H1 (cell line): Measurements from ENCODE around the gene GNG11. TPM values are rescaled to one million over a fixed set of nuclear protein-coding genes. Genes with fewer than 3 reads are reported as not detected.

Source experiments
- ASH2L ChIP-seq: fragments of 200-600, 300-600 bp; sonication (generic); IDR thresholded peaks from one replicate; pipeline ENCODE4 v1.7.1; 2017; ENCODE audit warnings: low read length
- BACH1 ChIP-seq: IDR thresholded peaks from 2 replicates; pipeline ENCODE4 v1.6.1; 2012; ENCODE audit warnings: low read length, improper control_type of control experiment
- BRCA1 ChIP-seq: IDR thresholded peaks from 2 replicates; pipeline ENCODE4 v1.6.1; 2012; ENCODE audit warnings: low read depth, low read length, improper control_type of control experiment
- CEBPB ChIP-seq: IDR thresholded peaks from 2 replicates; pipeline ENCODE4 v1.6.1; 2012; ENCODE audit warnings: low read depth, low read length
- CHD1 ChIP-seq: IDR thresholded peaks from 2 replicates; pipeline ENCODE4 v1.6.1; 2012; ENCODE audit warnings: low read depth, low read length, improper control_type of control experiment
- EGR1 ChIP-seq: IDR thresholded peaks from 2 replicates; pipeline ENCODE4 v1.6.1; 2011; ENCODE audit warnings: low read depth, low read length, borderline replicate concordance
- EP300 ChIP-seq, 2 experiments: IDR thresholded peaks; 1 replicate in 1 of 2; 2 replicates in 1 of 2; pipeline ENCODE4 v1.6.1; 2011 to 2012; ENCODE audit warnings: low read depth in 2 of 2, low read length in 2 of 2, mild to moderate bottlenecking in 2 of 2, borderline replicate concordance in 1 of 2, inconsistent platforms in 1 of 2, moderate library complexity in 1 of 2
- EZH2 ChIP-seq: fragments of 200-600 bp; sonication (generic); IDR thresholded peaks from 2 replicates; pipeline ENCODE4 v1.7.1; 2012; ENCODE audit warnings: low read depth, mild to moderate bottlenecking, moderate library complexity, low read length, inconsistent platforms; ENCODE audit not compliant: severe bottlenecking
- GTF2F1 ChIP-seq: IDR thresholded peaks from 2 replicates; pipeline ENCODE4 v1.6.1; 2012; ENCODE audit warnings: low read depth, low read length, improper control_type of control experiment, borderline replicate concordance
- JUN ChIP-seq: IDR thresholded peaks from 2 replicates; pipeline ENCODE4 v1.6.1; 2011; ENCODE audit warnings: low read depth, mild to moderate bottlenecking, improper control_type of control experiment, low read length
- JUND ChIP-seq: IDR thresholded peaks from 2 replicates; pipeline ENCODE4 v1.6.1; 2011; ENCODE audit warnings: mild to moderate bottlenecking, improper control_type of control experiment, low read length
- KDM1A ChIP-seq: fragments of 200-600, 300-600 bp; sonication (generic); IDR thresholded peaks from 2 replicates; pipeline ENCODE4 v1.7.1; 2016; ENCODE audit warnings: mild to moderate bottlenecking, low read length, borderline replicate concordance
- KDM4A ChIP-seq: IDR thresholded peaks from one replicate; pipeline ENCODE4 v1.7.1; 2012; ENCODE audit warnings: low read depth, mild to moderate bottlenecking, moderate library complexity, low read length, inconsistent platforms; ENCODE audit not compliant: severe bottlenecking
- MAFK ChIP-seq: IDR thresholded peaks from 2 replicates; pipeline ENCODE4 v1.6.1; 2012; ENCODE audit warnings: low read depth, mild to moderate bottlenecking, improper control_type of control experiment, low read length
- SAP30 ChIP-seq: fragments of 300-600 bp; sonication (generic); IDR thresholded peaks from 2 replicates; pipeline ENCODE4 v1.7.1; 2012; ENCODE audit warnings: low read length, moderate library complexity, mild to moderate bottlenecking, inconsistent platforms; ENCODE audit not compliant: insufficient read depth, insufficient replicate concordance
- SP1 ChIP-seq: IDR thresholded peaks from 2 replicates; pipeline ENCODE4 v1.6.1; 2011; ENCODE audit warnings: low read depth, low read length
- SUZ12 ChIP-seq: fragments of 200-600 bp; sonication (generic); IDR thresholded peaks from 2 replicates; pipeline ENCODE4 v1.6.1; 2012; ENCODE audit warnings: mild to moderate bottlenecking, inconsistent platforms, low read length, moderate library complexity, mixed read lengths
- TBP ChIP-seq: IDR thresholded peaks from 2 replicates; pipeline ENCODE4 v1.6.1; 2011; ENCODE audit warnings: low read depth, low read length, improper control_type of control experiment
- TEAD4 ChIP-seq: IDR thresholded peaks from 2 replicates; pipeline ENCODE4 v1.6.1; 2012; ENCODE audit warnings: low read depth, low read length, inconsistent platforms, mixed read lengths
- polyA plus RNA-seq, 7 experiments: library from polyadenylated mRNA; depleted of rRNA in 3 of 7; stranded (reverse) in 5 of 7; unstranded in 2 of 7; fragments of >200 nt in 5 of 7; fragments of 200-250 nt in 2 of 7; gene quantifications; 1 replicate in 5 of 7; 2 replicates in 1 of 7; 4 replicates in 1 of 7; pipeline versions ENCODE4 v1.2.1 to v1.2.3, GENCODE V29; 2011 to 2013; ENCODE audit warnings: missing spikeins in 2 of 7, mixed read lengths in 2 of 7
- total RNA-seq: library from RNA; stranded (reverse); fragmentation: NEBNext Ultra II Directional; extraction: Animal tissue kit (Norgen Biotek cat#: 25700); gene quantifications from 2 replicates; pipeline ENCODE4 v1.2.1, GENCODE V29; 2021
- TF ChIP-seq, protein P1 (sequence below): IDR thresholded peaks from 2 replicates; pipeline ENCODE4 v1.6.1; 2012; ENCODE audit warnings: inconsistent platforms
- TF ChIP-seq, protein P2 (sequence below), 3 experiments: IDR thresholded peaks; 1 replicate in 2 of 3; 2 replicates in 1 of 3; pipeline versions ENCODE4 v1.5.1 to v1.6.1; 2011; ENCODE audit warnings: low read length in 3 of 3, mild to moderate bottlenecking in 3 of 3, inconsistent platforms in 2 of 3, low read depth in 1 of 3, moderate library complexity in 1 of 3; ENCODE audit not compliant: insufficient read depth in 1 of 3; ENCODE audit errors: control extremely low read depth in 1 of 3

GNG11 gene
- total and polyA plus RNA-seq, 2 of the 8 experiments (the other 6 are each of a cell fraction or from before 2014, with no cell fraction given), result 0.38 to 1.3 TPM

DNA sequence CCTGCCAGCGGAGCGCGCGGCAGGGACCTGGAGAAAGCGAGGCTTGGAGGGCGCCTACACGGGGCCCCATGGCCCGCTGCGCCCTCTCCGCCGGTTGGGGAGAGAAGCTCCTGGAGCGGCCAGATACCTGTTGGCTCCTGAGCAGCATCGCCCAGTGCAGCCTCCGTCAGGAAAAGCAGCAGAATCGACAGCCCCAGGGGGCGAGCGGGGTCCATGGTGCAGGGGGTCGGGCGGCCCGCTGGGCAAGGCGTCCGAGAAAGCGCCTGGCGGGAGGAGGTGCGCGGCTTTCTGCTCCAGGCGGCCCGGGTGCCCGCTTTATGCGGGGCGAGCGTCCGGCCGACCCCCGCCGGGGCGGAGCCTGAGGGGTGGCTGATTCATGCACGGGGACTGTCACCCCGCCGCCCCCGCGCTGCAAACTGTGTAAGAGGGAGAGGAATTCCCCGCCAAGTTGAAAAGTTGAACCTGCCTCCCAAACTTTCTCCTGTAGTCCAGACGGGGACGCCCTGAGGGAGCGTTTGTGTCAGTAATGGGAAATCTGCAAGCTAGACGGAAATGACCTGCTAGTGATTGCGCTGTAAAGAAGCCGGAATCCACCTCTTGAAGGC is 31.0 kb upstream of the GNG11 start, which contains the start of gene TFPI2 (continued):
- TF ChIP-seq EP300 (IDR thresholded peaks at IDR 0.05; ENCODE audit: borderline replicate concordance in 1 of 2, low read depth in 2 of 2, low read length in 2 of 2) (no peak), ASH2L (peak; percentile 80), KDM4A (peak; percentile 95), SUZ12 (0 out of 2 replicates have a peak, but pooled peaks have one; percentile 33), CHD1 (no peak), TBP (no peak), SP1 (0 out of 2 replicates have a peak, but pooled peaks have one; percentile 40), BACH1 (no peak), TEAD4 (no peak), EGR1 (0 out of 2 replicates have a peak, but pooled peaks have one; percentile 64), JUN (no peak), KDM1A (no peak), BRCA1 (no peak), CEBPB (no peak), JUND (no peak), GTF2F1 (no peak), SAP30 (no peak), MAFK (peak; percentile 42; the same call in 1 of the 2 replicates), EZH2 (no peak)
- TF ChIP-seq, protein P1, sequence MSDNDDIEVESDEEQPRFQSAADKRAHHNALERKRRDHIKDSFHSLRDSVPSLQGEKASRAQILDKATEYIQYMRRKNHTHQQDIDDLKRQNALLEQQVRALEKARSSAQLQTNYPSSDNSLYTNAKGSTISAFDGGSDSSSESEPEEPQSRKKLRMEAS, result no peak
- TF ChIP-seq, protein P2, sequence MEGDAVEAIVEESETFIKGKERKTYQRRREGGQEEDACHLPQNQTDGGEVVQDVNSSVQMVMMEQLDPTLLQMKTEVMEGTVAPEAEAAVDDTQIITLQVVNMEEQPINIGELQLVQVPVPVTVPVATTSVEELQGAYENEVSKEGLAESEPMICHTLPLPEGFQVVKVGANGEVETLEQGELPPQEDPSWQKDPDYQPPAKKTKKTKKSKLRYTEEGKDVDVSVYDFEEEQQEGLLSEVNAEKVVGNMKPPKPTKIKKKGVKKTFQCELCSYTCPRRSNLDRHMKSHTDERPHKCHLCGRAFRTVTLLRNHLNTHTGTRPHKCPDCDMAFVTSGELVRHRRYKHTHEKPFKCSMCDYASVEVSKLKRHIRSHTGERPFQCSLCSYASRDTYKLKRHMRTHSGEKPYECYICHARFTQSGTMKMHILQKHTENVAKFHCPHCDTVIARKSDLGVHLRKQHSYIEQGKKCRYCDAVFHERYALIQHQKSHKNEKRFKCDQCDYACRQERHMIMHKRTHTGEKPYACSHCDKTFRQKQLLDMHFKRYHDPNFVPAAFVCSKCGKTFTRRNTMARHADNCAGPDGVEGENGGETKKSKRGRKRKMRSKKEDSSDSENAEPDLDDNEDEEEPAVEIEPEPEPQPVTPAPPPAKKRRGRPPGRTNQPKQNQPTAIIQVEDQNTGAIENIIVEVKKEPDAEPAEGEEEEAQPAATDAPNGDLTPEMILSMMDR (IDR thresholded peaks at IDR 0.05; ENCODE audit: control extremely low read depth in 1 of 3, insufficient read depth in 1 of 3, low read depth in 1 of 3, low read length in 3 of 3), result no peak
